Ureter (tissue), 1 donor: Measurements from ENCODE around the gene SULT1C4. TPM values are rescaled to one million over a fixed set of nuclear protein-coding genes. Genes with fewer than 3 reads are reported as not detected.
"Not testable (repeated sequence)": the region's sequence is repeated elsewhere in the genome, so short reads cannot be mapped to it uniquely, and the experiment has no call there.

Source experiments
- DNase-seq: peaks from one replicate; pipeline ENCODE4 v3.0.0-alpha.2; 2020; ENCODE audit warnings: low spot score
- total RNA-seq: library from RNA; stranded (reverse); gene quantifications from one replicate; pipeline ENCODE4 v1.2.4, GENCODE V29; 2023
- donor health status: DM: yes; HTN: yes; CAD: no.

SULT1C4 gene
- total RNA-seq, result 3.4 TPM

DNA sequence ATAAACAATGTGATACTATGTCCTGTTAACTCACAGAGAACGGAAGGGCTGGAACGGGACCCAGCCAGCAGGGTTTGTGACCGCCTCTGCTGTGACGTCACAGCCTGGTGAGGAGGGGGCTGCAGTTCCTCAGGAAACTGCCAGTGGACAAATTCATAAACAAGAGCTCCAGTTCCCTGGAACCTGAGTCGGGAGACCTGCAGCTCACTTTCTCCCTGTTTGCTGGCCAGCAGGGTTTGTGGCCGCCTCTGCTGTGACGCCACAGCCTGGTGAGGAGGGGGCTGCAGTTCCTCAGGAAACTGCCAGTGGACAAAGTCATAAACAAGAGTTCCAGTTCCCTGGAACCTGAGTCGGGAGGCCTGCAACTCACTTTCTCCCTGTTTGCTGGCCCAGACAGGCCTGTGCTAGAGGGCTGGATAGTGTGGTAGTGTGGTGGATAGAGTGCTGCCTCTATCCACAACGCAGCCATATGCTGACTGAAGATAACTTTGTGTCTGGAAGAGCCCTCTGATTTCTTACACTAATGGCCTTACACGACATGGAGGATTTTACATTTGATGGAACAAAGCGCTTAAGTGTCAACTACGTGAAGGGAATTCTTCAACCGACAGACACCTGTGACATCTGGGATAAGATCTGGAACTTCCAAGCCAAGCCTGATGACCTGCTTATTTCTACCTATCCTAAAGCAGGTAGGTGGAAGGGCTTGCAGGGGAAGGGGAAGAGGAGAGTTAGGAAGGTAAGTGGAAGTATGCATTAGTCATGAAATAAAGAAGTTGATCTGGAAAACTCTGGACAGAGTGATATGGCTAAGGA lies at the start of gene SULT1C4:
Gene SULT1C4 (plus strand): TSS at position 140 of the 816 bp plus-strand sequence. CDS start 384 bp downstream, at position 524.
- DNase-seq, result peak; percentile 45

DNA sequence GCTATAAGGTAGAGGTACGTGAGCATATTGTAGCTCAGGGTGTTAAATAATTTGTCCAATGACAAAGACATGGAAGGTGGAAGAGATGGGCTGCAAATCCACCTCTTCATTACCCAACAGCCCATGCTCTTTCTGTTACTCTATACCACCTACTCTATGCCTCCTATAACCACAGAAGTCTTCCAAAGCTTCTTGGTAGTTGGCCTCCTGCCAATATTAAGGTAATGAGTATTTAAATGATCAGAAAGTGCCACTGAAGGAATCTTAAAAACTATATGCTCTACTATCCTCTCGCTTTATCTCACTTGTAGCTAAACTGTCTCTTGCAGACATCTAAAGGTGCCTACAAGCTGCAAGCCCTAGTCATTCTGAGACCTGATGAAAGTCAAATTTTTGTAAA lies 48.0 kb upstream of the SULT1C4 start:
- DNase-seq, result no peak

- no peak for DNase-seq
Observed at GRCh38 chr2:108330979-108331378, 46.8 kb upstream of the SULT1C4 start.

DNA sequence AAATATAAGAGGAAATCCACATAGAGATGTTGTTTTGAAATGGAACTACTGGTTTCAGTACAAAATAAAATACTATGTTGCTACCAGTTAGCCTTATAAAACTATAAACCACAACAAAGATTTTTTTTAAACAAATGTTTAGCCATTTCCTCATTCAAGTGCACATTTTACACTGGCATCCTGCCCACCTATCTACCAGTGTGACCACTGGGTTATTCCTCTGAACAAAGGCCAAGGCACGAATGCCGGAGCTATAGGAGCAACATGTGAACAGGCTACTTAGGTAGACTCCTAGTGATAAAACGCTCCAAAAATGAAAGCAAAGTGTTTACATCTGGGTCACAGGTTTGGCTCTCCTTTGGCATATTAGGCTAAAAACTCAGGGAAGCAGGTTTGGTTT lies 31.8 kb upstream of the SULT1C4 start:
- no peak for DNase-seq

DNA sequence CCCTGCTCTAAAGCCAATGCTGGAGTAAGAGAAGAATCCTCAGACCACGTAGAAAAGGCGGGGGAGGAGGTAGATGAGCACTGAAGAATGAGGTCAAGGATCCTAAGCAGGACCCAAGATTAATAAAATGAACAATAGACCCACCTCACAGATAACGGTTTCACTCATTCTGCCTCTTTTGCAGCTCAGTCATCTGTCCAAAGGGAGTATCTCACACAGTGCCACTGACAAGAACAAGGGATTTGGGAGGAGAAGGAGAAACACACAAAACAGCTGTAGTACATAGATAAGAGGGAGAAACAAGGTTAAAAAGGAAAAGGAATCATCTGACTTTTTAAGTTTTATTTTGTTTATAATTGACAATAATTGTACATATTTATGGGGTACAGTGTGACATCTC lies 30.9 kb upstream of the SULT1C4 start:
- no peak for DNase-seq

GRCh38 chr2:108347786-108348185 lies 30.0 kb upstream of the SULT1C4 start:
- no peak for DNase-seq

- no peak for DNase-seq
Observed at GRCh38 chr2:108348816-108349570, 28.8 kb upstream of the SULT1C4 start.

GRCh38 chr2:108349571-108349928 lies 28.2 kb upstream of the SULT1C4 start:
- no peak for DNase-seq

DNA sequence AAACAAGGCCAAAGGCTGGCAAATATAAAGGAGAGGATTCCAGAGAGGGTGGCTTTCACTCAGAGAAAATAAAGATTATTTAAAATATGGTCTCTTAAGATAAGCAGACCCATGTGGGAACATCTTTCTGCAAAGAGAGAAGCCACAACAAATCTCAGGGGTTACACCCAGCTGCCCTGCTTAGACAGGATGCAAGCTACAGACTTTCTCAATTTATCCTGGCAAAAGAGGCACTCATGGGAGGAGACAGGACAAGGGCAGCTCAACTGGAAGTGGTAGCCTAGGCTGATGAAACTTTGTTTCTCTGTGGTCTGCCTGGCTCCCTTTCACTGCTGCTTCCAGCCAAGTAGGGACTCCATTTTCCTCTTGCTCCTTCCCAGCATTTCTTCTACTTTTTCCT lies 25.9 kb upstream of the SULT1C4 start:
- DNase-seq, result no peak

DNA sequence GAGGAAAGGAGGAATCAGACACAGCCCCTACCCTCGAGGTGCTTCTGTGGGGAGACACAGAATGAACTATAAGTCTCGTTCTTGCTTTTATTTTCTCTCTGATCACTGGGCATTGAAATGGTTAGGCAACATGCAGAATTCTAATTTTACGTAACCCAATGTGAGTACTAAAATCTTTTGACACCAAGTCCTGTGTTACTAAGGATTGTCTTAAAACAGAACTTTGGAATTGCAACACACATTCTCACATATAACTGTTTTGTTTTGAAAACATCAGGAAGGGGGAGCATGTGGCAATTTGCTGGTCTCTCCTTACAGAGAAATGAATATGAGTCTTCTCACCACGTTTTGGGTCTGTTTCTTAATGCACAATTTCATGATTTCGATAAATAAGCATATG lies 23.6 kb upstream of the SULT1C4 start:
- no peak for DNase-seq

DNA sequence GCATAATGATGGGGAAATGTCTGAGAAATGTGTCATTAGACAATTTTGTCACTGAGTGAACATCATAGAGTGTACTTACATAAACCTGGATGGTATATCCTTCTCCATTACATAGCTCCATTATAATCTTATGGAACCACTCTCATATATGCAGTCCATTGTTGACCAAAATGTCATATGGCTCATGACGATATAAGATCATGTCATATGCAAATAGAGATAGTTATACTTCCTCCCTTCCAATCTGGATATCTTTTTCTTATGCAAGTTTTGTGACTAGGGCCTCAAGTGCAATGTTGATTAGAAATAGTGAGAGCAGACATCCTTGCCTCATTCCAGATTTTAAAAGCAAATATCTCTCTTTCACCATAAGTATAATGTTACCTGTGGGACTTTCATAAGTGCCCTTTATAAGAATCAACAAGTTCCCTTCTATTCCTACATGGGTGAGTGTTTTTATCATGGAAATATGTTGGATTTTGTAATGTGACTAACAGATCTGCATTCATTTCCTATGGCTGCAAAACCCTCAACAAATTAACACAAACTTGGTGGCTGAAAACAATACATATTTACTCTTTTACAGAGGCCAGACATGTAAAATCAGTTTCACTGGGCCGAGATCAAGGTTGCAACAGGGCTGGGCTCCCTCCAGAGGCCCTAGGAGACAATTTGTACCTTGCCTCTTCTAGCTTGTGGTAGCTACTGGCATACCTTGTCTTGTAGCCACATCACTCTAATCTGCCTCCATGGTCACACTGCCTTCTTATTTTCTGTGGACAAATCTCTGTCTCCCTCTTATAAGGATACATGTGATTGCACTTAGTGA lies 21.6 kb upstream of the SULT1C4 start:
- no peak for DNase-seq

- DNase-seq, result not testable (repeated sequence)
Observed at GRCh38 chr2:108359336-108359735, 18.4 kb upstream of the SULT1C4 start.

DNA sequence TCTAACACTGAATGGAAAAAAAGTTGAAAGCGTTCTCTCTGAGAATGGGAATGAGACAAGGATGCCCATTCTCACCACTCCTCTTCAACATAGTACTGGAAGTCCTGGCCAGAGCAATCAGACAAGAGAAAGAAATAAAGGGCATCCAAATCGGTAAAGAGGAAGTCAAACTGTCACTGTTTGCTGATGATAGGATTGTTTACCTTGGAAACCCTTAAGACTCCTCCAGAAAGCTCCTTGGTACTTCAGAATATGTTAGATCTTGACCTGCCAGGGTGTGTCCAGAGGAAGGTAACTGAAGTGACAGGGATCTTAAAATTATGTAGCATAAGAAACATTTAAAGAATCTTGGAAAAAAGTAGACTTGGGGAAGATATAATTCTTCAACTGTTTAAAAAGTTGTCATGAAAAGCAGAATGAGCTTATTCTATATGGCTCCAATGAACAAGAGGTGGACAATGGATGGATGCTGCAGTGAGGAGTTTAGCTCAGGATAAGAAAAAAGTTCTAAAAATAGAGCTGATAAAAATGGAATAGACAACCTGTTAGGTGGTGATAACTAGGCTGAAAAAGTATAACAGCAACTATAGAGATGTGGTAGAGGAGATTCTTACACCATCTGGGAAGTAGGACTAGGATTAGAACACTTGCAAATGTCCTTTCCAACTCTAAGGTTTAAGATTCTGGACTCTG lies 16.8 kb upstream of the SULT1C4 start:
- DNase-seq, result no peak

DNA sequence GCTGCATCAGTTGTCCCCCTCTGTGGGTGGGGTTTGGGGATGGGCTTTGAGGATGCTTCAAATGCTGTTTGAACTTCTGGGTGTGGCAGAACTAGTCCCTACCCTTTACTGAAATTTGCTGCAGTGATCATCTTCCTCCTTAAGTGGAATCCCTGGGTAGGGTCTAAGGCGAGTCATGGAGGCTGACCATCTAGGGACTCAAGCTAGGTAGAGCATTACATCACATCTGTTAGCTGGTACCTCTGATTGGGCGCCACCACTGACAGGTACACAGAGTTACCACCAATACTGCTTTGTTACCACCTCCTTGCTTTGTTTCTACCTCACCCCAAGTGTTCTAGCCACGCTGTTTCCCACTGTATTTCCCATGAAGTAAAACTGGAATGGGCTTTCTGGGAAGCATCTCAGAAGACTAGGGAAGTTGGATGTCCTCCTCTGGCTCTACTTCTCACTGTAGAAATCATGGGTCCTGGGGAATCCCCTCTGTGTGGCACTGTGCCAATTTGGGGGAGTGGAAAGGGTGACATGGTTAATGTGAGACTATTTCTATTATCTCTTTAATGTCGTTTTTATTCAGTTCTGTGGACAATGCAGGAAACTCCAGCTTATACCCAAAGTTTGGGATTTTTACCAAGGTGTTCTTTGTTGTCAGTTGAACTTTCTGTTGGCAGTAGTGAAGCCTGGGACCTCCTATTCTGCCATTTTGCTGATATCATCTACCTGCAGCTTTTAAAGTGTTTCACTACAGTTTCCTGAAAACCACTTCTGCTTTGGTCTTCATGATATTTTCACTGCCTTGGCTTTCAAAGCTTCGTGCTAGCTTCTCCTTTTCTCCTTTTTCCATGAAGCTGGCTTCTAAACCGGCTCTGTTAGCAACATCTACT lies 14.5 kb upstream of the SULT1C4 start:
- DNase-seq, result no peak

GRCh38 chr2:108363908-108364225 lies 13.9 kb upstream of the SULT1C4 start:
- DNase-seq, result no peak

GRCh38 chr2:108364676-108365297 lies 13.0 kb upstream of the SULT1C4 start:
- DNase-seq, result no peak

DNA sequence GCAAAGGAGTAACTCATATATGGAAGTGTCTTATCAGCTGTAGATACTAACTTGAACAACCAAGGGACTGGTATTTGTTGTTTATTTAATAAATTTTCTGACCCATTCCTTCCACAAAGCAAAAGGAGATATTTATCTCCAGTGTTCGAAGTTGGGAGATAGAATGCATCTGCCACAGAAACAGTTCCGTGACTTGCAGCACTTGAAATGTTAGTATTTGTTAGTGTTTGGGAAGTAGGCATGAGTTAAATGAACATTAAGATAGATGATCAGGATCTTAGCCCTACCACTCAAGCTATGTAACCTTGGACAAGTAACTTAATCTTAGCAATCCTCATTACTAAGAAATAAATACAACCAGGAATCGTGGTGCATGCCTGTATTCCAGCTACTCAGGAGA lies 12.1 kb upstream of the SULT1C4 start:
- no peak for DNase-seq

- no peak for DNase-seq
Observed at GRCh38 chr2:108367014-108367413, 10.7 kb upstream of the SULT1C4 start.

GRCh38 chr2:108367561-108368175 lies 10.1 kb upstream of the SULT1C4 start:
- DNase-seq, result no peak

DNA sequence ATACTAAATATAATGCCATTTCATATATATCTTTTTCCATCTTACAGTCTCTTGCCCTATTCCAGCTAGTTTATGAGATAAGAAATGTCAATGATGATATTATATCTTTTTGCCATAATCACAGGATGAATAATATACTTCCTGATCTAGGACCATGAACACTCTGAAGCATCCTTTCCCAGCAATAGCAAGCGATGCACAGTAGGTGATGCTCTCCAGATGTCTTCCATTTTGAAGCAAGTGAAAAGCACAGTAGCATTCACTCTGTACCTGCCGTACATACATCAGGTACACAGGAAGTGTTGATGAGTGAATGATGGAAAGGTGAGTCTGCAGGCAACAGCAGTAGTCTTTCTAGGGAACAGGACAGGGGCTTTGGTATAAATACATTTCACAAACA lies 8.6 kb upstream of the SULT1C4 start:
- DNase-seq, result no peak
